ENCODE data around the gene ORMDL3. TPM values are rescaled to one million over a fixed set of nuclear protein-coding genes. Genes with fewer than 3 reads are reported as not detected.
A peak's percentile ranks its signal among the peaks of the same experiment; 100 is the strongest.

The ORMDL3 gene, protein sequence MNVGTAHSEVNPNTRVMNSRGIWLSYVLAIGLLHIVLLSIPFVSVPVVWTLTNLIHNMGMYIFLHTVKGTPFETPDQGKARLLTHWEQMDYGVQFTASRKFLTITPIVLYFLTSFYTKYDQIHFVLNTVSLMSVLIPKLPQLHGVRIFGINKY
- 10 to 100 TPM; 65.6 to 91.0 TPM for total RNA-seq

DNA sequence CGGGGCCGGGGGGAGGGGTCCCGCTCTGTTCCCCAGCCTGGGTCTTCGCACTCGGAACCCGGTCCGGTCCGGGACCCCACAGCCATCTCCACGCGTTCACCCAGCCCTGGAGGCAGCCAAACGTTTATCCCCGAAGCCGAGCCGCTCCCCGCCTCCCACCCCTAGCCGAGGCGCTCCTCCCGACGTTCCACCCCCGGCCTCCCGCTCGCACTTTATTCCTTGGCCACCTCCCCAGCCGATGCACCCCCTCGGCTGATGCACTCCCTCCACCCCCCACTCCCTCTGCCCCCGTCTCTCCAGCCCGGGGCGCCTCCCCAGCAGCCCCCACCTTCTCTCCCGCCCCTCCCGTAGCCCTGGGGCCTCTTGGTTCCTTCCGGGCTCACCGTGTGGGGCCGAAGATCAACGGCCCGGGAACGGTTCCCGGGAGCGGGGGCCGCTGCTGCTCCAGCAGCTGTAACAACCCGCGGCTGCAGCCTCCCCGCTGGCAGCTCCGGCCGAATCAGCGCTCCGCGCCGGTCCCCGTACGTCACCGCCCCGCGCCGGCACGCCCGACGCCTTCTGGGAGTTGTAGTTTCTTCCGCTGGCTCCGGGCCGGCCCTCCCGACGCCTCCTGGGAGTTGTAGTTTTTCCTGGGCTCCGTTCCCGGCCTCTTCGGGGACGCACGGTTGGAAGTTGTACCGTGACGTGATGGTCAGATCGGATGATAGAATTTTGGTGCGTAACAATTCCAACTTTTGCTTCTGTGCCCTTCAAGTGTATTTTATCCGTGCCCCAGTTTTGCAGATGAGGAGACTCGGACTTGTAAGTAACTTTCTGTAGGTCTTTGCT, at the start of gene ORMDL3, which contains the start of gene LRRC3C:
Gene ORMDL3, minus strand, starts transcription at position 501 of the 828 bp plus-strand sequence. CDS start 3,398 bp downstream, outside the sequence.
Gene LRRC3C, plus strand, starts transcription at position 632 of the 828 bp plus-strand sequence. CDS start 13,792 bp downstream, outside the sequence.
- Histone ChIP-seq H3K4me1 (peaks cover 43% of the 10 kb centered on the region), H3K4me3 (peak within 1 kb of the TSS; percentile 83 to 87), H3K27ac (peak within 1 kb of the TSS; percentile 92 to 96 (median 94)), H3K36me3 (replicated peaks in 1 of 2; ENCODE audit: insufficient read depth in 1 of 2, low read depth in 2 of 2) (peaks cover 0 to 14% of the 10 kb centered on the region in 2 donors), H3K9me3 (no peaks in the 10 kb centered on the region), H3K27me3 (no peaks in the 10 kb centered on the region)
- TF ChIP-seq POLR2A (IDR thresholded peaks at IDR 0.05): peak; percentile 86 to 91 (median 87)
- TF ChIP-seq, protein P1, sequence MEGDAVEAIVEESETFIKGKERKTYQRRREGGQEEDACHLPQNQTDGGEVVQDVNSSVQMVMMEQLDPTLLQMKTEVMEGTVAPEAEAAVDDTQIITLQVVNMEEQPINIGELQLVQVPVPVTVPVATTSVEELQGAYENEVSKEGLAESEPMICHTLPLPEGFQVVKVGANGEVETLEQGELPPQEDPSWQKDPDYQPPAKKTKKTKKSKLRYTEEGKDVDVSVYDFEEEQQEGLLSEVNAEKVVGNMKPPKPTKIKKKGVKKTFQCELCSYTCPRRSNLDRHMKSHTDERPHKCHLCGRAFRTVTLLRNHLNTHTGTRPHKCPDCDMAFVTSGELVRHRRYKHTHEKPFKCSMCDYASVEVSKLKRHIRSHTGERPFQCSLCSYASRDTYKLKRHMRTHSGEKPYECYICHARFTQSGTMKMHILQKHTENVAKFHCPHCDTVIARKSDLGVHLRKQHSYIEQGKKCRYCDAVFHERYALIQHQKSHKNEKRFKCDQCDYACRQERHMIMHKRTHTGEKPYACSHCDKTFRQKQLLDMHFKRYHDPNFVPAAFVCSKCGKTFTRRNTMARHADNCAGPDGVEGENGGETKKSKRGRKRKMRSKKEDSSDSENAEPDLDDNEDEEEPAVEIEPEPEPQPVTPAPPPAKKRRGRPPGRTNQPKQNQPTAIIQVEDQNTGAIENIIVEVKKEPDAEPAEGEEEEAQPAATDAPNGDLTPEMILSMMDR (IDR thresholded peaks at IDR 0.05): peak in 1 of 7 experiments; percentile 12
- WGBS, 2 donors: 1 to 2% methylated on average over 21 to 70 of the region's 72 CpGs
- intact Hi-C loops (cut with DNase I): no loop called here
- ATAC-seq (peak; percentile 93), DNase-seq (peak; percentile 94 to 96 (median 95))

DNA sequence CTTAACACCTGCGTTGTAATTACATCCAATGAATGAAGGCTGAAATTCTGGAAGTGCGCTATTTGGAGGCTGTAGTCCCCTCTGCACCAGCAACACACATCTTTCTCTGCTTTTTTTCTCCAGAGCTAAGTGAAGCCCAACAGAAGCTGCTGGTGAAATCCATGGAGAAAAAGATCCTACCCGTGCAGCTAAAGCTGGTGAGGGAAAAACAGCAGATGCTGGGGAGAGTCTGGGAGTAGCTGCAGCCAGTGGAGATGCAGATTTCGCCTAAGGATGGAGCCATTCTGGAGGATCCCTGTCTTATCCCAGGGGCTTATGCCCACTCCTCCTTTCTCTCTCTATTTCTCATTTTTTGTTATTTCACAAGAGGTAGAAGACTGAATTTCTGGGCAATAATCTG, 48.4 kb upstream of the ORMDL3 start:
- Histone ChIP-seq H3K27me3 (no peaks in the 10 kb centered on the region), H3K4me1 (no peaks in the 10 kb centered on the region), H3K4me3 (no peak overlapping the region), H3K9me3 (no peaks in the 10 kb centered on the region), H3K27ac (no peak overlapping the region), H3K36me3 (replicated peaks in 1 of 2; ENCODE audit: insufficient read depth in 1 of 2, low read depth in 2 of 2) (no peaks in the 10 kb centered on the region)
- TF ChIP-seq POLR2A (IDR thresholded peaks at IDR 0.05): no peak
- TF ChIP-seq, protein P1 (IDR thresholded peaks at IDR 0.05): no peak
- ATAC-seq: no peak
- DNase-seq: no peak
- 52 to 59% methylated on average over 4 of the region's 4 CpGs for WGBS, 2 donors
- intact Hi-C loops (cut with DNase I): no loop called here

DNA sequence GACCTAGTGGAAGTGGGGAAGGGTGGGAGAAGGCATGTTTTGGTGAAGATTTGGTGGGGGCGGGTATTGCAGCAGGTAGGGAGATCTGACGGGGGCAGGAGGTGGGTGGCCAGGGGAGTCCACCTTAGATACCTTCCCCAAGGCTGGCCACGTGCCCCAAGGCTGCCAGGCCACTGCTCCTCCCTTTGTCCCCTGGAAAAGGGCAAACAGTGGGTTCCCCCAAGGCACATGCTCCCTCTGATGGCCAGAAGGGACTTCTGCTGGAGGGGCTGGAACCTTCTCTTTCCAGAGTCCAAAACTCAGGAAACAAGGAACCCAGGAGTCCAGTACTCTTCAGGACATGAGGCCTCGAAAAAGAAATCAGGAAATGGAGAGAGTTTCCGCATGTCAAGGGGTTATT, 47.0 kb upstream of the ORMDL3 start:
- 63 to 68% methylated on average over 5 of the region's 5 CpGs for WGBS, 2 donors
- Histone ChIP-seq H3K27me3 (no peaks in the 10 kb centered on the region), H3K4me3 (no peak overlapping the region), H3K27ac (no peak overlapping the region), H3K36me3 (replicated peaks in 1 of 2; ENCODE audit: insufficient read depth in 1 of 2, low read depth in 2 of 2) (no peaks in the 10 kb centered on the region), H3K4me1 (no peaks in the 10 kb centered on the region), H3K9me3 (no peaks in the 10 kb centered on the region)
- TF ChIP-seq POLR2A (IDR thresholded peaks at IDR 0.05): no peak
- TF ChIP-seq, protein P1 (IDR thresholded peaks at IDR 0.05): no peak
- ATAC-seq: no peak
- no peak for DNase-seq
- intact Hi-C loops (cut with DNase I): no loop called here

DNA sequence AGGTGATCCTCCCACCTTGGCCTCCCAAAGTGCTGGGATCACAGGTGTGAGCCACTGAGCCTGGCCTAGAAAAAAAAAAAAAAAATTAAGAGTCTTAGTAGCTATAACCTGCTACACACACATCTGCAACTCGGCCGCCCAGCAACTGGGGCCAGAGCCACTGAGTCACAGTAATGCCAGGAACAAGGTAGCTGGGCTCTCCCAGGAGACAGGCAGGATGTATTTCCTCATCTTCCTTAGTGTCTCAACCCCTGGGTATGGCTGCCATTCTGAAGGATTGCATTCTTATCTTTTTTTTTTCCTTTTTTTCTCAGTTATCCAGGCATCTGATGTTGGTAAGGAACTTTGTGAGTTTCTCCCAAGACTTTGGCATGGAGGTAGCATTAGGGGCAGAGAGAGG, 46.1 kb upstream of the ORMDL3 start:
- H3K4me3 ChIP-seq: no peak overlapping the region
- no peaks in the 10 kb centered on the region for H3K4me1 ChIP-seq
- DNase-seq: no peak
- no peak for ATAC-seq
- H3K27ac ChIP-seq: no peak overlapping the region
- WGBS, 2 donors: 77 to 89% methylated on average over 2 of the region's 2 CpGs
- TF ChIP-seq POLR2A (IDR thresholded peaks at IDR 0.05): no peak
- TF ChIP-seq, protein P1 (IDR thresholded peaks at IDR 0.05): no peak
- no peaks in the 10 kb centered on the region for H3K9me3 ChIP-seq
- H3K36me3 ChIP-seq (replicated peaks in 1 of 2; ENCODE audit: insufficient read depth in 1 of 2, low read depth in 2 of 2): no peaks in the 10 kb centered on the region
- H3K27me3 ChIP-seq: no peaks in the 10 kb centered on the region
- intact Hi-C loops (cut with DNase I): no loop called here
